HG03521 (cell line): ENCODE data around the gene MYO3B.

Experiments used
- ATAC-seq: cut with Tn5 transposase; IDR thresholded peaks from one replicate; pipeline ENCODE4 v1.9.1; 2021; ENCODE audit warnings: mild to moderate bottlenecking, moderate library complexity; ENCODE audit not compliant: unreplicated experiment

MYO3B gene

GRCh38 chr2:170362871-170363631 is 185.1 kb downstream of the MYO3B start:
- ATAC-seq = no peak

- no peak for ATAC-seq
These were observed 187.1 kb downstream of the MYO3B start for GRCh38 chr2:170365003-170365402.

GRCh38 chr2:170365686-170366085 is 187.7 kb downstream of the MYO3B start:
- ATAC-seq = no peak

- no peak for ATAC-seq
These were observed 190.4 kb downstream of the MYO3B start for GRCh38 chr2:170368370-170368769.

- ATAC-seq = no peak
These were observed 191.3 kb downstream of the MYO3B start for GRCh38 chr2:170369228-170369627.

GRCh38 chr2:170369894-170370293 is 191.9 kb downstream of the MYO3B start:
- no peak for ATAC-seq

GRCh38 chr2:170371231-170371998 is 193.5 kb downstream of the MYO3B start:
- ATAC-seq = no peak

- no peak for ATAC-seq
These were observed 197.2 kb downstream of the MYO3B start for GRCh38 chr2:170375192-170375591.

GRCh38 chr2:170377500-170378207 is 199.7 kb downstream of the MYO3B start:
- no peak for ATAC-seq

- ATAC-seq = no peak
These were observed 202.3 kb downstream of the MYO3B start for GRCh38 chr2:170380267-170380666.

- ATAC-seq = no peak
These were observed 203.7 kb downstream of the MYO3B start for GRCh38 chr2:170381678-170382077.

GRCh38 chr2:170386554-170386953 is 208.6 kb downstream of the MYO3B start:
- ATAC-seq = no peak

- no peak for ATAC-seq
These were observed 213.1 kb downstream of the MYO3B start for GRCh38 chr2:170391018-170391417.

- ATAC-seq = no peak
These were observed 213.8 kb downstream of the MYO3B start for GRCh38 chr2:170391697-170392096.

GRCh38 chr2:170393861-170394498 is 216.0 kb downstream of the MYO3B start:
- ATAC-seq = no peak

- no peak for ATAC-seq
These were observed 216.9 kb downstream of the MYO3B start for GRCh38 chr2:170394641-170395387.

- no peak for ATAC-seq
These were observed 219.0 kb downstream of the MYO3B start for GRCh38 chr2:170396799-170397459.

GRCh38 chr2:170401187-170401586 is 223.2 kb downstream of the MYO3B start:
- ATAC-seq = no peak

- no peak for ATAC-seq
These were observed 226.9 kb downstream of the MYO3B start for GRCh38 chr2:170404846-170405245.

- no peak for ATAC-seq
These were observed 227.4 kb downstream of the MYO3B start for GRCh38 chr2:170405326-170405725.
